Renal cortex interstitium (tissue), 11 donors: Measurements from ENCODE around the gene PTBP1. TPM values are rescaled to one million over a fixed set of nuclear protein-coding genes. Genes with fewer than 3 reads are reported as not detected.
"Not testable (repeated sequence)": the region's sequence is repeated elsewhere in the genome, so short reads cannot be mapped to it uniquely, and the experiment has no call there.

Experiments used
- DNase-seq, 11 donors: peaks; one replicate each; pipeline ENCODE4 v3.0.0-alpha.2; 2013; ENCODE audit warnings: low read depth in 9 of 11, low spot score in 4 of 11; ENCODE audit errors: extremely low read depth in 1 of 11
- polyA plus RNA-seq, 3 donors: library from polyadenylated mRNA; unstranded; fragments of 120-200 nt; gene quantifications; one replicate each; pipeline ENCODE4 v1.2.1, GENCODE V29; 2013; ENCODE audit not compliant: insufficient read length in 3 of 3

The PTBP1 gene
- polyA plus RNA-seq, 3 donors, result 349 to 460 (median 382) TPM

DNA sequence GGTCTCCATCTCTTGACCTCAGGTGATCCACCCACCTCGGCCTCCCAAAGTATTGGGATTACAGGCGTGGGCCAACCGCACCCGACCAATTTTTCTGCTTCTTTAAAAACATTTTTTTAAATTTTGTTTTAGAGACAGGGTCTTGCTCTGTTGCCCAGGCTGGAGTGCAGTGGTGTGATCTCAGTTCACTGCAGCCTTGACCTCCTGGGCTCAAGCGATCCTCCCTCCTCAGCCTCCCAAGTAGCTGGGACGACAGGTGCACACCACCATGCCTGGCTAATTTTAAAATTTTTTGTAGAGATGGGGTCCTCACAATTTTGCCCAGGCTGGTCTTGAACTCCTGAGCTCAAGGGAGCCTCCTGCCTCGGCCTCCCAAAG lies 45.5 kb downstream of the PTBP1 start:
- not testable (repeated sequence) for DNase-seq

DNA sequence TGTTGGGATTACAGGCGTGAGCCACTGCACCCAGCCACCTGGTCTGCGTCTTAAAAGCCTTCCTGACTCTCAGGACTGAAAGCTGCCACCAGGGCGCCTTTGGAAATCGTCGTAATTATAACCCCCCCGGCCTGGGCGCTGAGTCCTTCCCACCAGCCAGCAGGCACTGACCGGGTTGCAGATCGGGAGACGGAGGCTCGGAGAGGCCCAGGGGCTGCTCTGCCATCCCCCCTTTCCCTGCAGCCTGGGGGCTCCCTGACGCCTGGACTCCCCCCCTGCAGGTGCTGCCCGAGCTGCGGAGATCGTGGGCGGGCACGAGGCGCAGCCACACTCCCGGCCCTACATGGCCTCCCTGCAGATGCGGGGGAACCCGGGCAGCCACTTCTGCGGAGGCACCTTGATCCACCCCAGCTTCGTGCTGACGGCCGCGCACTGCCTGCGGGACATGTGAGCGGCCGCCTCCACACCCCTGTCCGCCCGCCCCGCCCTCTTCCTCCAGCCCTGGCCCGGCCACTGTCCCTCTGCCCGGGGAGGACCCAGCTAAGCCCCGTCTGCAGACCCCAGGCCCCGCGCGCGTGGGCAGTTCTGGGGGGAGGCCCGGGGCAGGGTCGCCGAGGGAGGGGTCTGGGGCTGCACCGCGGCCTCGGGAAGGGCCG lies 46.1 kb downstream of the PTBP1 start:
- DNase-seq, result no peak

DNA sequence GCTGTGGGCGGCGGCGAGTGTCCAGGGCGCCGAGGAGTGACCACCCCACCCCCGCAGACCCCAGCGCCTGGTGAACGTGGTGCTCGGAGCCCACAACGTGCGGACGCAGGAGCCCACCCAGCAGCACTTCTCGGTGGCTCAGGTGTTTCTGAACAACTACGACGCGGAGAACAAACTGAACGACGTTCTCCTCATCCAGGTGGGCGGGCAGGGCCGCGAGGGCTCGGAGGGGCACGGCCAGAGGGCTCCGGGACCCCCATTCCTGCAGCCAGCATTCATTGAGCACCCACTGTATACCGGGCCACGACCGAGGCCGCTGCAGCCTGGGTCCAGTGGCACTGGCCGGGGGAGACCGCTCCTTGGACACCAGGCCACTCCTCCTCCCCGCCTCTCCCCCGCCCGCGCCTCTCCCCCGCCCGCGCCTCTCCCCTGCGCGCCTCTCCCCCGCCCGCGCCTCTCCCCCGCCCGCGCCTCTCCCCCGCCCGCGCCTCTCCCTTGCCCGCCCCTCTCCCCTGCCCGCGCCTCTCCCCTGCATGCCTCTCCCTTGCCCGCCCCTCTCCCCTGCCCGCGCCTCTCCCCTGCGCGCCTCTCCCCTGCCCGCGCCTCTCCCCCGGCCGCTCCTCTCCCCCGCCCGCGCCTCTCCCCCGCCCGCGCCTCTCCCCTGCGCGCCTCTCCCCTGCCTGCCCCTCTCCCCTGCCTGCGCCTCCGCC lies 46.7 kb downstream of the PTBP1 start:
- DNase-seq, result no peak

DNA sequence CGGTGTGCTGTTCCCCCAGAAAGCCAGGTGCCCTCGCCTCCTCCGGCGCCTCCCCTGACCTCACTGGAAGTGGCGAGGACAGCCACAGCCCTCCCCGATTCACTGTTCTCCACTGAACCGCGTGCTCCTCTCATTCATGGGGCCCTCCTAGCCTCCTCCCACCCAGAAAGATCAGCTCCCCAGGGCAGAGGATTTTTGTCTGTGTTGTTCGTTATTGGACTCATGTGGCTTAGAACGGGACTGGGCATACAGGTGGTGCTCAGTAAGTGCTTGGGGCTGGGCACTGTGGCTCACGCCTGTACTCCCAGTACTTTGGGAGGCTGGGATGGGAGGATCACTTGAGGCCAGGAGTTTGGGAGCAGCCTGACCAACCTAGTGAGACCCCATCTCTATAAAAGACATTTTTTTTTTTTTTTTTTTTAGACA lies 47.3 kb downstream of the PTBP1 start:
- DNase-seq, result no peak

DNA sequence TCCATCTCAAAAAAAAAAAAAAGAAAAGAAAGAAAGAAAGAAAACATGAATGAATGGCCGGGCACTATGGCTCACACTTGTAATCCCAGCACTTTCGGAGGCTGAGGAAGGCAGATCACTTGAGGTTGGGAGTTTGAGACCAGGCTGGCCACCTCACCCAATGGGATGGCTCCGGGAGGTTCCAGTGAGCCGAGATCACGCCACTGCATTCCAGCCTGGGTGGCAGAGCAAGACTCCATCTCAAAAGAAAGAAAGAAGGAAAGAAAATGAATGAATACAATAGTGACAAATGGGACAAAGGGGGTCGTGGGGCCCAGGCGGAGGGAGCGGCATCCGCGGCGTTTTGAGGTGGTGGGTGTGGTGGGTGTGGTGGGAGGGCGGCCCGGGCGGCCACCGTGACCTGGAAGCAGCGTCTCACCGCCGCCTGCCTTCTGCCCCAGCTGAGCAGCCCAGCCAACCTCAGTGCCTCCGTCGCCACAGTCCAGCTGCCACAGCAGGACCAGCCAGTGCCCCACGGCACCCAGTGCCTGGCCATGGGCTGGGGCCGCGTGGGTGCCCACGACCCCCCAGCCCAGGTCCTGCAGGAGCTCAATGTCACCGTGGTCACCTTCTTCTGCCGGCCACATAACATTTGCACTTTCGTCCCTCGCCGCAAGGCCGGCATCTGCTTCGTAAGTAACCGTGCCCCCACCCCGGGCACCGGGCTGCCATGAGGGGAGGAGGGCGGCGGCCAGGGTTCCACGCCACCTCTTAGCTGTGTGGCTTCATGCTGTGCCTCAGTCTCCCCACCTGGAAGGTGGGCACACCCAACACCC lies 48.7 kb downstream of the PTBP1 start:
- no peak for DNase-seq

DNA sequence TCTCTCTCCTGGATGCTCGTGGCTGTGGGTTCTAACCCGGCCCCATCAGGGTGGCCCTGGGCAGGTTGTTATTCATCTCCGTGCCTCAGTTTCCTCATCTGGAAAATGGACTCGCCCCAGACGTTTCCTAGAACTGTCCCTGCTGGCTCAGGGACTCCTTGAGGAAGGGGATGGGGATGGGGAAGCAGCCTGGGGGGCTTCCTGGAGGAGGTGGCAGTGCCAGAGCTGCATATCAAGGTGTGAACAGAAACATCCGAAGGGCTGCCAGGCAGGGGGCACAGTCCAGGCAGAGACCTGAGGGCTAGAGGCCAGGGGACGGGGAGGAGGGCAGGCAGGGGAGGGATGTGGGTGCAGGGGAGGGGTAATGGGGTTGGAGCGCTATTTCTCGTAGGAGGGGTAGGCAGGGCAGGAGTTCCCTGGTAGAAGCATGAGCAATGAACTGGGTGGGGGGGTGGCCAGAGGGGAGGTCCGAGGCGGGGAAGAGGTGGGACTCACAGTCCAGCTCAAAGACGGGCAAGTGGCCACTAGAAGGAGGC lies 51.2 kb downstream of the PTBP1 start:
- DNase-seq, result no peak

DNA sequence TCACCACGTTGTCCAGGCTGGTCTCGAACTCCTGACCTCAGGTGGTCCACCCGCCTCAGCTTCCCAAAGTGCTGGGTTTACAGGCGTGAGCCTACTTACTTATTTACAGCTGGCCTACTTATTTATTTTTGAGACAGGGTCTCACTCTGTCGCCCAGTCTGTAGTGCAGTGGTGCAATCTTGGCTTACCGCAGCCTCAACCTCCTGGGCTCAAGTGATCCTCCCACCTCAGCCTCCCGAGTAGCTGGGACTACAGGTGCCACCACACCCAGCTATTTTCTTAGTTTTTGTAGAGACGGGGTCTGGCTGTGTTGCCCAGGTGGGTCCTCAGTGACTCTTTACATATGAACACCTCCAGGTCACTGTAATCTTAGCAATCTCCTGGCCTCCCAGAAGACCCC lies 51.9 kb downstream of the PTBP1 start:
- not testable (repeated sequence) for DNase-seq

DNA sequence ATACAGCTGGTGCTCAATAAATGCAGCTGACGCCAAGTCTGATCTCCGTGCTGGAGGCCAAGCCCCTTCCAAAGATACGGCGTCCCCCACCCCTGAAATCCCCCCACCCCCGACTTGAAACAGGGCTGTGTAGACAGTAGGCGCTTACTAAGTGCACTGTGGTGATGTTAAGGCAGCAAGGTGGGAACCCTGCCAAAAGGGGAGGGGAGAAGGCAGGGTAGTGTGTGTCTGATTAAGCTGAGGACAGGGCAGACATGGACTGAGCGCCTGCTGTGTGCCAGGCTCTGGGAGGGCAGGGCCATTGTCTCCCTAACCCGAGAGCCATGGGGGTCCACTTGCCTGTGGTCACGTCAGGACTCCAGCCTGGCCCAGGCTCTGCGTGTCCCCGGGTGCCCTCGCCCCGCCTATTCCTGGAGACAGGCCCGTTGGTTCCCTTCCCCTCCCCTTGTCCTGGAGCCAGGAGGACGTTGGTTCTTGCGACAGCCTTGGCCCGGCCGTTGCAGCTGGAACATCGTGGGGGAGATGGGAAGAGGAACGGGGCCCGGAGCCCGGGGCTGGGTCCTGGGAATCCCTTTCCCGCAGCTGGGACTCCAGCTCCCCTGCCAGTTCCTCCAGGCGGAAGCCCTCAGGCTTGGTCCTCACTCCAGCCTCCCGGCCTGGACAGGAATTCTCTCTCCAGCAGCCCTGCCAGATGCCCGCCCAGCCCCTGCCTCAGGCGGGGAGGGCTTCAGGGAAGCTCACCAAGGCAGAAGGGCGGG lies 53.1 kb downstream of the PTBP1 start:
- peak in 4 of 11 donors; percentile 50 to 57 (median 52) for DNase-seq

DNA sequence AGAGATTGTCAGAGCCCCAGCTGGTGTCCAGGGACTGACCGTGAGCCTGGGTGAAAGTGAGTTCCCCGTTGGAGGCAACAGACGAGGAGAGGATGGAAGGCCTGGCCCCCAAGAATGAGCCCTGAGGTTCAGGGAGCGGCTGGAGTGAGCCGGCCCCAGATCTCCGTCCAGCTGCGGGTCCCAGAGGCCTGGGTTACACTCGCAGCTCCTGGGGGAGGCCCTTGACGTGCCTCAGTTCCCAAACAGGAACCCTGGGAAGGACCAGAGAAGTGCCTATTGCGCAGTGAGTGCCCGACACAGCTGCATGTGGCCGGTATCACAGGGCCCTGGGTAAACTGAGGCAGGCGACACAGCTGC lies 53.7 kb downstream of the PTBP1 start:
- no peak for DNase-seq

DNA sequence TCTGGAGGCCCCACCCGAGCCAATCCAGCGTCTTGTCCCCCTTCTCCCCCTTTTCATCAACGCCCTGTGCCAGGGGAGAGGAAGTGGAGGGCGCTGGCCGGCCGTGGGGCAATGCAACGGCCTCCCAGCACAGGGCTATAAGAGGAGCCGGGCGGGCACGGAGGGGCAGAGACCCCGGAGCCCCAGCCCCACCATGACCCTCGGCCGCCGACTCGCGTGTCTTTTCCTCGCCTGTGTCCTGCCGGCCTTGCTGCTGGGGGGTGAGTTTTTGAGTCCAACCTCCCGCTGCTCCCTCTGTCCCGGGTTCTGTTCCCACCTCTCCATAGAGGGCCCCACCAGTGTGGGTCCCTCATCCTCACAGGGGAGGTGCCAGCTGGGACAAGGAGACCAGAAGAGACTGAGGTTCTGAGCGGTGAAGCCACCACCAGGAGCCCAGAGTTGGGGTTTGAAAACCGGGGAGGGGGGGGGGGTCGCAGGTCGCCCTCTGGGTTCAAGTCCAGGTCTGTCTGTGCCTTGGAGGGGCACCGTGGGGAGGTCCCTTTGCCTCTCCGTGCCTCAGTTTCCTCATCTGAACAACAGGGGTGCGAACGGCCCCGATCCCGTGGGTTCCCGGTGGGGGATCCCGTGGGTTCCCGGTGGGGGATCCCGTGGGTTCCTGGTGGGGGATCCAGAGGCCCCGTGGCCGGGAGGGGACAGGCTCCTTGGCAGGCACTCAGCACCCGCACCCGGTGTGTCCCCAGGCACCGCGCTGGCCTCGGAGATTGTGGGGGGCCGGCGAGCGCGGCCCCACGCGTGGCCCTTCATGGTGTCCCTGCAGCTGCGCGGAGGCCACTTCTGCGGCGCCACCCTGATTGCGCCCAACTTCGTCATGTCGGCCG lies 55.1 kb downstream of the PTBP1 start, which contains the start of gene ELANE:
ELANE (plus strand) TSS at position 168 of the 878 bp plus-strand sequence; CDS start at position 194, 26 bp downstream.
- DNase-seq, result no peak

DNA sequence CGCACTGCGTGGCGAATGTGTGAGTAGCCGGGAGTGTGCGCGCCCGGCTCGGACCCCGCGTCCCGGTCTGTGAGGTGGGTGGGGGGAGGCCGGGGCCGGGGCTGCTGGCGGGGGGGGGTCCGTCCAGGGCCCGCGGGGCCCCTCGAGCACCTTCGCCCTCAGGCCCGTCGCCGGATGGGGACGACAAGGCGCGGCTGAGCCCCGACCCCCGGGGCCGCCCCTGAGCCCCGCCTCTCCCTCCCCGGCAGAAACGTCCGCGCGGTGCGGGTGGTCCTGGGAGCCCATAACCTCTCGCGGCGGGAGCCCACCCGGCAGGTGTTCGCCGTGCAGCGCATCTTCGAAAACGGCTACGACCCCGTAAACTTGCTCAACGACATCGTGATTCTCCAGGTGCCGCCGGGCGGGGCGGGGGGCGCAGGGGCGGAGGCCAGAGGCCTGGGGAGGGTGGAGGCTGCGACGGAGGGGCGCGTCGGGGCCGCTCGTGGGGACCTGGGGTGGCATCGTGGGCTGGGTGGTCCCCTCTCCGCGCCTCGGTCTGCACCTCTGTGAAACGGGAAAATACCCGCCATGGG lies 55.8 kb downstream of the PTBP1 start:
- DNase-seq, result no peak

DNA sequence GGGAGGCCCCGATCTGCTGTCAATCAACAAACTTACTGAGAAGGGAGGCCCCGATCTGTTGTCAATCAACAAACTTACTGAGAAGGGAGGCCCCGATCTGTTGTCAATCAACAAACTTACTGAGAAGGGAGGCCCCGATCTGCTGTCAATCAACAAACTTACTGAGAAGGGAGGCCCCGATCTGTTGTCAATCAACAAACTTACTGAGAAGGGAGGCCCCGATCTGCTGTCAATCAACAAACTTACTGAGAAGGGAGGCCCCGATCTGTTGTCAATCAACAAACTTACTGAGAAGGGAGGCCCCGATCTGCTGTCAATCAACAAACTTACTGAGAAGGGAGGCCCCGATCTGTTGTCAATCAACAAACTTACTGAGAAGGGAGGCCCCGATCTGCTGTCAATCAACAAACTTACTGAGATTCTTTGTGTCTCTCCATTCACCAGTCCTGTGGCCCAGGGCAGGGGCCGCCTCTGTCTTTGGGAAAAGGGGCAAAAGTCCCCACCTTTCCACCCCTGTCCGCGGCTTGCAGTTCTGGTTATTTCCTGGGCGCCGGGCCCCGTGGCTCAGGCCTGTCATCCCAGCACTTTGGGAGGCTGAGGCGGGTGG lies 56.5 kb downstream of the PTBP1 start:
- not testable (repeated sequence) for DNase-seq

DNA sequence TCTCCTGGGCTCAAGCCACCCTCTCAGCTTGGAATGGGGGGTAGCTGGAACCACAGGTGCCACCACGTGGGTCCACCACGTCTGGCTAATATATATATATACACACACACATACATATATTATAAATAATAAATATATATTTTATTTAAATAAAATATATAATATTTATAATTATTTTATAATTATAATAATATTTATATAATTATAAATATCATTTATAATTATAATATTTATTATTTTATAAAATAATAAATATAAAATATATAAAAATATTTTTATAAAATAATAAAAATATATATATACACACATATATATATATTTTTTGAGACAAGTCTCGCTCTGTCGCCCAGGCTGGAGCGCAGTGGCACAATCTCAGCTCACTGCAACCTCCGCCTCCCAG lies 57.3 kb downstream of the PTBP1 start:
- no peak for DNase-seq

DNA sequence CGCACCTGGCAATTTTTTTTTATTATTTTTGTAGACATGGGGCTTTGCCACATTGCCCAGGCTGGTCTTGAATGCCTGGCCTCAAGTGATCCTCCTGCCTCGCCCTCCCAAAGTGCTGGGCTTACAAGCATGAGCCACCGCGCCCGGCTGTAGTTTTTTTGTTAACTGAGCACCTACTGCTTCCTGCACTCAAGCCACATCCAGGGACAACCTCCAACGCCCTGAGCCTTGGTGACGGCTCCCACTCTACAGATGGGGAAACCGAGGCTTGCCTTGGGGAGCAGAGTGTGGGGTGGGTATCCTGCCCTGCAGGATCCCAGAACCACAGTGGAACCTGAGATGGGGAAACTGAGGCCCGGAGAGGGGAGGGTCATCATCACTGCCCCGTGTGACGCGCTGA lies 57.9 kb downstream of the PTBP1 start:
- no peak for DNase-seq

DNA sequence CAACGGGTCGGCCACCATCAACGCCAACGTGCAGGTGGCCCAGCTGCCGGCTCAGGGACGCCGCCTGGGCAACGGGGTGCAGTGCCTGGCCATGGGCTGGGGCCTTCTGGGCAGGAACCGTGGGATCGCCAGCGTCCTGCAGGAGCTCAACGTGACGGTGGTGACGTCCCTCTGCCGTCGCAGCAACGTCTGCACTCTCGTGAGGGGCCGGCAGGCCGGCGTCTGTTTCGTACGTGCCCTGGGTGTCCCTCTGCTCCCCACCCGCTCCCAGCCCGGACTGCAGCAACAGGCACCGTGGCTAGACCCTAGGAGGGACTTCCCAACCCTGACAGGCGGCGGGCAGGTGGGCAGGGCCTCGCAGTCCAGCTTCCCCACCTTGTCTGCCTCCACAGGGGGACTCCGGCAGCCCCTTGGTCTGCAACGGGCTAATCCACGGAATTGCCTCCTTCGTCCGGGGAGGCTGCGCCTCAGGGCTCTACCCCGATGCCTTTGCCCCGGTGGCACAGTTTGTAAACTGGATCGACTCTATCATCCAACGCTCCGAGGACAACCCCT lies 58.4 kb downstream of the PTBP1 start:
- DNase-seq, result no peak

DNA sequence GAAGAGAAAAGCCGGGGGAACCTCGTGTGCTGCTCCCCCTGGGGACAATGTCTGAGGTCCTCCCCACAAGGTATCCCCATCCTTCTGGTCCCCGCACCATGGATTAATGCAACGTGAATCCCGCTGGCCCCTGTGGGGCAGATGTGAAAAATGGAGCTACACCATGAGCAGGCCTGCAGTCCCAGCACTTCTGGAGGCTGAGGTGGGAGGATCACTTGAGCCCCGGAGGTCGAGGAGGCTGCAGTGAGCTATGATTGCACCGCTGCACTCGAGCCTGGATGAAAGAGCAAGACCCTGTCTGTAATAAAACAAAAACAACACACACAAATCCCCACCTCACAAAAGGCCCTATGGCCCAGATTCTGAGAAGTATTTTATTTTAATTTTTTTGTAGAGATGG lies 61.0 kb downstream of the PTBP1 start:
- no peak for DNase-seq
